ENCODE data around the gene RALGPS2. TPM values are rescaled to one million over a fixed set of nuclear protein-coding genes. Genes with fewer than 3 reads are reported as not detected.

Gene RALGPS2
- total RNA-seq, 2 experiments from 2014 or later, result 91.6 to 102 TPM

GRCh38 chr1:178857126-178857525, 132.1 kb downstream of the RALGPS2 start:
- CTCF ChIA-PET (ENCODE audit: unreplicated experiment), result no interaction called here
- intact Hi-C loops (cut with micrococcal nuclease; ENCODE audit: unreplicated experiment), result no loop called here
- Histone ChIP-seq H3K4me1 (ENCODE audit: insufficient read depth, low read length, poor library complexity, severe bottlenecking) (no peaks in the 10 kb centered on the region), H3K79me2 (ENCODE audit: insufficient read depth, low read depth, low read length) (no peaks in the 10 kb centered on the region), H3K4me2 (ENCODE audit: low read length) (no peak overlapping the region), H3K9me2 (ENCODE audit: insufficient read depth, low read length) (no peaks in the 10 kb centered on the region), H3K27ac (ENCODE audit: low read depth, low read length, poor library complexity, severe bottlenecking) (no peak overlapping the region), H2AFZ (ENCODE audit: low read length) (no peak overlapping the region), H4K20me1 (ENCODE audit: insufficient read depth, low read length) (no peaks in the 10 kb centered on the region), H3K4me3 (ENCODE audit: low read depth, low read length, poor library complexity, severe bottlenecking) (no peak overlapping the region), H3K36me3 (ENCODE audit: insufficient read depth, low read length) (peaks cover 53% of the 10 kb centered on the region), H3K9me3 (ENCODE audit: low read length) (no peaks in the 10 kb centered on the region)
- POLR2A ChIA-PET, result interaction anchor here (1.0 to 1.7 kb wide), 4 partner anchors 9 to 26 kb away, joined by 3 to 4 read pairs (median 4); no protein-coding TSS in a partner anchor
- no TSS peak for BruUV-seq (replicated peaks)
- no peak for DNase-seq (ENCODE audit: low spot score)
- TF ChIP-seq CTCF (conservative IDR thresholded peaks at IDR 0.05; ENCODE audit: low read length) (no peak), EZH2phosphoT487 (IDR thresholded peaks at IDR 0.05; ENCODE audit: borderline replicate concordance, low read depth, low read length) (no peak)

- Histone ChIP-seq H4K20me1 (ENCODE audit: insufficient read depth, low read length) (no peaks in the 10 kb centered on the region), H3K36me3 (ENCODE audit: insufficient read depth, low read length) (peaks cover 62% of the 10 kb centered on the region), H2AFZ (ENCODE audit: low read length) (no peak overlapping the region), H3K9me2 (ENCODE audit: insufficient read depth, low read length) (no peaks in the 10 kb centered on the region), H3K4me3 (ENCODE audit: low read depth, low read length, poor library complexity, severe bottlenecking) (no peak overlapping the region), H3K27ac (ENCODE audit: low read depth, low read length, poor library complexity, severe bottlenecking) (no peak overlapping the region), H3K4me2 (ENCODE audit: low read length) (no peak overlapping the region), H3K9me3 (ENCODE audit: low read length) (no peaks in the 10 kb centered on the region), H3K4me1 (ENCODE audit: insufficient read depth, low read length, poor library complexity, severe bottlenecking) (no peaks in the 10 kb centered on the region), H3K79me2 (ENCODE audit: insufficient read depth, low read depth, low read length) (no peaks in the 10 kb centered on the region)
- ChIA-PET CTCF (ENCODE audit: unreplicated experiment) (no interaction called here), POLR2A (interaction anchor here (0.6 to 1.2 kb wide), 4 partner anchors 10 to 47 kb away, joined by 3 read pairs; no protein-coding TSS in a partner anchor)
- no TSS peak for BruUV-seq (replicated peaks)
- intact Hi-C loops (cut with micrococcal nuclease; ENCODE audit: unreplicated experiment), result no loop called here
- DNase-seq (ENCODE audit: low spot score), result no peak
- TF ChIP-seq CTCF (conservative IDR thresholded peaks at IDR 0.05; ENCODE audit: low read length) (no peak), EZH2phosphoT487 (IDR thresholded peaks at IDR 0.05; ENCODE audit: borderline replicate concordance, low read depth, low read length) (no peak)
These were observed 137.4 kb downstream of the RALGPS2 start for GRCh38 chr1:178862416-178862815.

- no peaks in the 10 kb centered on the region for H3K4me1 ChIP-seq (ENCODE audit: insufficient read depth, low read length, poor library complexity, severe bottlenecking)
- intact Hi-C loops (cut with micrococcal nuclease; ENCODE audit: unreplicated experiment), result no loop called here
- BruUV-seq (replicated peaks), result no TSS peak
- no peaks in the 10 kb centered on the region for H4K20me1 ChIP-seq (ENCODE audit: insufficient read depth, low read length)
- CTCF ChIA-PET (ENCODE audit: unreplicated experiment), result no interaction called here
- TF ChIP-seq CTCF (conservative IDR thresholded peaks at IDR 0.05; ENCODE audit: low read length), result no peak
- TF ChIP-seq EZH2phosphoT487 (IDR thresholded peaks at IDR 0.05; ENCODE audit: borderline replicate concordance, low read depth, low read length), result no peak
- no peaks in the 10 kb centered on the region for H3K79me2 ChIP-seq (ENCODE audit: insufficient read depth, low read depth, low read length)
- no peak overlapping the region for H3K27ac ChIP-seq (ENCODE audit: low read depth, low read length, poor library complexity, severe bottlenecking)
- no peak overlapping the region for H3K4me2 ChIP-seq (ENCODE audit: low read length)
- peaks cover 62% of the 10 kb centered on the region for H3K36me3 ChIP-seq (ENCODE audit: insufficient read depth, low read length)
- no peak for DNase-seq (ENCODE audit: low spot score)
- POLR2A ChIA-PET, result interaction anchor here (0.6 to 1.2 kb wide), 2 partner anchors 10 to 44 kb away, joined by 3 read pairs; no protein-coding TSS in a partner anchor
- no peak overlapping the region for H2AFZ ChIP-seq (ENCODE audit: low read length)
- H3K9me2 ChIP-seq (ENCODE audit: insufficient read depth, low read length), result no peaks in the 10 kb centered on the region
- H3K4me3 ChIP-seq (ENCODE audit: low read depth, low read length, poor library complexity, severe bottlenecking), result no peak overlapping the region
- H3K9me3 ChIP-seq (ENCODE audit: low read length), result no peaks in the 10 kb centered on the region
These were observed 137.8 kb downstream of the RALGPS2 start for GRCh38 chr1:178862864-178863263.
